Naive thymus-derived CD4-positive, alpha-beta T cell (primary cell): ENCODE data around the gene DTD1. TPM values are rescaled to one million over a fixed set of nuclear protein-coding genes. Genes with fewer than 3 reads are reported as not detected.

Experiments
- ATAC-seq: fragments of 150-1000 bp; cut with Tn5 transposase; 2 replicates; pipeline ENCODE4 v1.10.0; 2021; ENCODE audit warnings: mild to moderate bottlenecking, moderate library complexity
- CTCF ChIA-PET: fragments of 350-600 bp; sonication (Branson Sonifier 250); formaldehyde crosslinking; loops from one replicate; lab custom pipeline; 2021; ENCODE audit warnings: antibody characterized with exemption; lab: Charles Lee
- POLR2A ChIA-PET: fragments of 350-600 bp; sonication (Branson Sonifier 250); formaldehyde crosslinking; loops from one replicate; lab custom pipeline; 2021; ENCODE audit warnings: antibody characterized with exemption, inconsistent platforms; lab: Charles Lee
- DNase-seq, 9 donors: peaks; one replicate each; pipeline versions ENCODE4 v3.0.0 to v3.0.0-alpha.2; 2020 to 2022; ENCODE audit warnings: mixed read lengths in 1 of 9
- H3K27ac ChIP-seq: one replicate; pipeline ENCODE4 v1.7.0; 2013; ENCODE audit warnings: mild to moderate bottlenecking, low read depth, low read length, moderate library complexity
- H3K27me3 ChIP-seq, 2 donors: one replicate each; pipeline ENCODE4 v1.7.0; 2013; ENCODE audit warnings: low read length in 2 of 2, mild to moderate bottlenecking in 2 of 2, moderate library complexity in 2 of 2; ENCODE audit not compliant: control insufficient read depth in 2 of 2, insufficient read depth in 2 of 2
- H3K36me3 ChIP-seq, 3 experiments: 1 replicate in 2 of 3; 2 replicates in 1 of 3; pipeline ENCODE4 v1.7.0; 2013; ENCODE audit warnings: low read length in 3 of 3, mild to moderate bottlenecking in 3 of 3, moderate library complexity in 1 of 3; ENCODE audit not compliant: insufficient read depth in 3 of 3, control insufficient read depth in 2 of 3
- H3K4me1 ChIP-seq, 2 donors: one replicate each; pipeline ENCODE4 v1.7.0; 2013; ENCODE audit warnings: low read length in 2 of 2, mild to moderate bottlenecking in 2 of 2, moderate library complexity in 1 of 2; ENCODE audit not compliant: control insufficient read depth in 2 of 2, insufficient read depth in 2 of 2
- H3K4me3 ChIP-seq: 2 replicates; pipeline ENCODE4 v1.7.0; 2013; ENCODE audit warnings: mild to moderate bottlenecking, low read length
- H3K9me3 ChIP-seq, 3 experiments: 1 replicate in 2 of 3; 2 replicates in 1 of 3; pipeline ENCODE4 v1.7.0; 2013; ENCODE audit warnings: low read length in 3 of 3; ENCODE audit not compliant: control insufficient read depth in 2 of 3
- H3K27ac Mint-ChIP-seq, 9 donors: one replicate each; pipeline ENCODE4 v1.8.0; 2020 to 2022; ENCODE audit warnings: mixed read lengths in 9 of 9, mild to moderate bottlenecking in 8 of 9, moderate library complexity in 5 of 9, inconsistent platforms in 2 of 9
- H3K27me3 Mint-ChIP-seq, 5 donors: one replicate each; pipeline ENCODE4 v1.8.0; 2021 to 2022; ENCODE audit warnings: mixed read lengths in 5 of 5, mild to moderate bottlenecking in 1 of 5
- H3K36me3 Mint-ChIP-seq, 5 donors: one replicate each; pipeline ENCODE4 v1.8.0; 2020 to 2022; ENCODE audit warnings: mixed read lengths in 5 of 5, mild to moderate bottlenecking in 3 of 5, inconsistent platforms in 1 of 5
- H3K4me1 Mint-ChIP-seq, 7 donors: one replicate each; pipeline ENCODE4 v1.8.0; 2020 to 2022; ENCODE audit warnings: mixed read lengths in 7 of 7, mild to moderate bottlenecking in 3 of 7, inconsistent platforms in 1 of 7
- H3K4me3 Mint-ChIP-seq, 10 donors: one replicate each; pipeline ENCODE4 v1.8.0; 2020 to 2022; ENCODE audit warnings: mild to moderate bottlenecking in 10 of 10, mixed read lengths in 10 of 10, moderate library complexity in 6 of 10, inconsistent platforms in 2 of 10
- H3K9me3 Mint-ChIP-seq, 11 donors: one replicate each; pipeline ENCODE4 v1.8.0; 2020 to 2022; ENCODE audit warnings: mixed read lengths in 11 of 11, mild to moderate bottlenecking in 4 of 11, inconsistent platforms in 1 of 11, moderate library complexity in 1 of 11
- intact Hi-C, 2 donors: fragments of 100-400 bp; cut with micrococcal nuclease; formaldehyde crosslinking; loops; one replicate each; pipeline ENCODE4 v1.15.1; 2023
- polyA plus RNA-seq, 2 donors: library from polyadenylated mRNA; unstranded; fragments of 300-500 nt; fragmentation: Illumina TruSeq; gene quantifications; one replicate each; pipeline ENCODE4 v1.2.3, GENCODE V29; 2021
- total RNA-seq, 6 experiments: library from RNA in 5 of 6; stranded (reverse) in 5 of 6; gene quantifications; 1 replicate in 5 of 6; 2 replicates in 1 of 6; pipeline ENCODE4 v1.2.3 and lab custom pipeline; 2021 to 2026

DTD1 gene
- total and polyA plus RNA-seq, 7 experiments from 2014 or later, result 12.7 to 42.5 (median 16.6) TPM

GRCh38 chr20:18634501-18634900, 46.6 kb downstream of the DTD1 start:
- CTCF ChIA-PET, result interaction anchor here (1.5 kb wide), 1 partner anchor 17 kb away, joined by 3 read pairs; no protein-coding TSS in a partner anchor
- Mint-ChIP-seq H3K36me3 (peaks cover 2 to 55% (median 27%) of the 10 kb centered on the region in 5 donors), H3K4me1 (peaks cover 0 to 6% (median 0%) of the 10 kb centered on the region in 7 donors), H3K4me3 (no peak overlapping the region), H3K27me3 (no peaks in the 10 kb centered on the region), H3K9me3 (no peaks in the 10 kb centered on the region), H3K27ac (no peak overlapping the region)
- POLR2A ChIA-PET, result interaction anchor here (0.6 kb wide), 1 partner anchor 195 kb away, joined by 3 read pairs; no protein-coding TSS in a partner anchor
- H3K4me1 ChIP-seq, result no peaks in the 10 kb centered on the region
- ATAC-seq, result no peak
- intact Hi-C loops, result loop anchor here (5.0 kb wide), 3 partner anchors 222 to 1028 kb away; no protein-coding TSS in a partner anchor
- peaks cover 0 to 17% (median 0%) of the 10 kb centered on the region in 3 experiments for H3K36me3 ChIP-seq
- no peak for DNase-seq
- no peaks in the 10 kb centered on the region for H3K9me3 ChIP-seq
- H3K27ac ChIP-seq, result no peak overlapping the region
- H3K4me3 ChIP-seq, result no peak overlapping the region
- no peaks in the 10 kb centered on the region for H3K27me3 ChIP-seq

- H3K36me3 ChIP-seq, result peaks cover 0 to 17% (median 0%) of the 10 kb centered on the region in 3 experiments
- H3K4me1 ChIP-seq, result no peaks in the 10 kb centered on the region
- DNase-seq (no peak), ATAC-seq (no peak)
- POLR2A ChIA-PET, result no interaction called here
- Mint-ChIP-seq H3K36me3 (peaks cover 2 to 51% (median 22%) of the 10 kb centered on the region in 5 donors), H3K4me3 (no peak overlapping the region), H3K27me3 (no peaks in the 10 kb centered on the region), H3K9me3 (no peaks in the 10 kb centered on the region), H3K4me1 (peaks cover 0 to 6% (median 0%) of the 10 kb centered on the region in 7 donors), H3K27ac (no peak overlapping the region)
- no peaks in the 10 kb centered on the region for H3K9me3 ChIP-seq
- CTCF ChIA-PET, result no interaction called here
- intact Hi-C loops, result no loop called here
- H3K4me3 ChIP-seq, result no peak overlapping the region
- no peaks in the 10 kb centered on the region for H3K27me3 ChIP-seq
- H3K27ac ChIP-seq, result no peak overlapping the region
Observed at GRCh38 chr20:18635380-18635779, 47.5 kb downstream of the DTD1 start.

DNA sequence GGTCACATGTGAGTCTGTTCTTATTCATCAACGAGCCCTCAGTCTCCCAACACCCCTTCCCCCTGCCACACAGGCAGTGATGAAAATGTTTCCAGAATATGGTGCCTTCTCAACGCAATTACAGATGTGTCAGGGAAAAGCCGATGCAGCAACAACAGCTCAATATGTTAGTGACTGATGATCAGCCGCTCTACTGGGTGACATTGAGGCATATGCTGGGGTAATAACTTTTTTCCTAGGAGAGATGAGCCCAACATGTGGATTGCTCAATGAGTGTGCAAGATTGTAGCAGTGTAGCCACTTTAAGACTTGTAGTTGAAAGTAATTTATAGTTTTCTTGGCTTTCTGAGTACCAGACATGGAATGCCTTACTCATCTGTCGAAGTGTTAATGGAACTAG, 49.4 kb downstream of the DTD1 start:
- Mint-ChIP-seq H3K36me3 (peaks cover 4 to 54% (median 18%) of the 10 kb centered on the region in 5 donors), H3K4me1 (peaks cover 0 to 6% (median 0%) of the 10 kb centered on the region in 7 donors), H3K9me3 (no peaks in the 10 kb centered on the region), H3K27ac (no peak overlapping the region), H3K27me3 (no peaks in the 10 kb centered on the region), H3K4me3 (no peak overlapping the region)
- CTCF ChIA-PET, result no interaction called here
- peaks cover 0 to 13% (median 0%) of the 10 kb centered on the region in 3 experiments for H3K36me3 ChIP-seq
- POLR2A ChIA-PET, result no interaction called here
- H3K9me3 ChIP-seq, result no peaks in the 10 kb centered on the region
- no peak overlapping the region for H3K4me3 ChIP-seq
- H3K27ac ChIP-seq, result no peak overlapping the region
- intact Hi-C loops, result no loop called here
- no peak for DNase-seq
- no peak for ATAC-seq
- H3K27me3 ChIP-seq, result no peaks in the 10 kb centered on the region
- no peaks in the 10 kb centered on the region for H3K4me1 ChIP-seq

DNA sequence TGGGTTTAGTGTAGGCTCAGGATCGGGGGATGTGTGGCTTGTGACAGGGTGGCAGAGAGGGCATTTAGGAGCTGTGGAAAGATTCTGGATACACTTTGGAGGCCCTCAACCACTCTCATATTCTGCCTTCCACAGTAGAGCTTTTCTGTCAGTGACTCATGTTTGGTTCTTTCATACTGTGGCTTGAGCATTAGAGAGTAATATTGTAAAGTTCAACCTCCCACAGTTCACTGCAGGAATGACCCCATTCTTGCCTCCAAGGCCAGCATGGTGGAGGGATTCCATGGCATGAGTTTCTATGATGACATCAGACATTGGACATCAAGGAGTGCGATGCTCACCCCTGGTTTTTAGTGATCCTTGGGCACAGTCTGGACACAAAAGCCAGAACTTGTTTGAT, 50.9 kb downstream of the DTD1 start:
- intact Hi-C loops, result no loop called here
- peaks cover 4 to 56% (median 24%) of the 10 kb centered on the region in 5 donors for H3K36me3 Mint-ChIP-seq
- Histone ChIP-seq H3K27ac (no peak overlapping the region), H3K4me3 (no peak overlapping the region), H3K4me1 (no peaks in the 10 kb centered on the region), H3K9me3 (no peaks in the 10 kb centered on the region), H3K36me3 (peaks cover 0 to 11% (median 0%) of the 10 kb centered on the region in 3 experiments), H3K27me3 (no peaks in the 10 kb centered on the region)
- no peak overlapping the region for H3K4me3 Mint-ChIP-seq
- peaks cover 0 to 8% (median 0%) of the 10 kb centered on the region in 7 donors for H3K4me1 Mint-ChIP-seq
- H3K9me3 Mint-ChIP-seq, result no peaks in the 10 kb centered on the region
- ChIA-PET CTCF (no interaction called here), POLR2A (no interaction called here)
- DNase-seq (no peak), ATAC-seq (no peak)
- H3K27me3 Mint-ChIP-seq, result no peaks in the 10 kb centered on the region
- peak overlapping the region in 1 of 9 donors; percentile 24 for H3K27ac Mint-ChIP-seq

GRCh38 chr20:18639501-18639979, 51.7 kb downstream of the DTD1 start:
- Histone ChIP-seq H3K27ac (no peak overlapping the region), H3K4me1 (no peaks in the 10 kb centered on the region), H3K27me3 (no peaks in the 10 kb centered on the region), H3K36me3 (peaks cover 0 to 3% (median 0%) of the 10 kb centered on the region in 3 experiments), H3K4me3 (no peak overlapping the region), H3K9me3 (no peaks in the 10 kb centered on the region)
- Mint-ChIP-seq H3K4me1 (peaks cover 0 to 8% (median 0%) of the 10 kb centered on the region in 7 donors), H3K4me3 (no peak overlapping the region), H3K27ac (no peak overlapping the region), H3K36me3 (peaks cover 4 to 56% (median 25%) of the 10 kb centered on the region in 5 donors), H3K27me3 (no peaks in the 10 kb centered on the region), H3K9me3 (no peaks in the 10 kb centered on the region)
- CTCF ChIA-PET, result no interaction called here
- ATAC-seq (no peak), DNase-seq (no peak)
- POLR2A ChIA-PET, result no interaction called here
- intact Hi-C loops, result no loop called here

- no peak overlapping the region for H3K4me3 ChIP-seq
- intact Hi-C loops, result no loop called here
- POLR2A ChIA-PET, result no interaction called here
- DNase-seq (no peak), ATAC-seq (no peak)
- CTCF ChIA-PET, result interaction anchor here (0.5 kb wide), 1 partner anchor 58 kb away, joined by 4 read pairs; no protein-coding TSS in a partner anchor
- no peak overlapping the region for H3K27ac Mint-ChIP-seq
- H3K27me3 ChIP-seq, result no peaks in the 10 kb centered on the region
- no peaks in the 10 kb centered on the region for H3K9me3 ChIP-seq
- H3K4me1 Mint-ChIP-seq, result peaks cover 0 to 8% (median 5%) of the 10 kb centered on the region in 7 donors
- no peaks in the 10 kb centered on the region for H3K4me1 ChIP-seq
- no peaks in the 10 kb centered on the region for H3K36me3 ChIP-seq
- no peak overlapping the region for H3K4me3 Mint-ChIP-seq
- H3K36me3 Mint-ChIP-seq, result peaks cover 0 to 51% (median 12%) of the 10 kb centered on the region in 5 donors
- H3K27ac ChIP-seq, result no peak overlapping the region
- H3K9me3 Mint-ChIP-seq, result no peaks in the 10 kb centered on the region
- no peaks in the 10 kb centered on the region for H3K27me3 Mint-ChIP-seq
Observed at GRCh38 chr20:18645196-18645745, 57.4 kb downstream of the DTD1 start.

DNA sequence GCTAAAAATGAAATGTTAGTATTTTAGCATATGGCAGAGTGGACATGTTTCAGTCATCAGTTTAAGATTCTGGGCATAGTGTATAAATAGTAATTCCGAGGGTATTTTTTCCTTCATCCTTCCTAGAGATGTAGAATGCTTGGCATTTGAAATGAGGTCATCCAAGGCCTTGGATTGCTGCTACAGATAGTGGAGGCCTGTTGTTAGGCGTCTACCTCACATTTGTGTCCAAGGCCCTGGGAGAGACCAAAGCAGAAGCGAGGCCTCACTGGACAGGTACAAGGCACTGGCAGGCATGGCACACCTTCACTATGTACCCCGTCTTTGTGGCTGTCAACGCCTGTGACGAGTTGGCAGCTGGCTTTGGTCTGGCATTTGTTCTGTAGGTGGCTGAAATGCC, 58.0 kb downstream of the DTD1 start:
- no peak overlapping the region for H3K4me3 Mint-ChIP-seq
- H3K4me1 Mint-ChIP-seq, result peaks cover 0 to 14% (median 3%) of the 10 kb centered on the region in 7 donors
- DNase-seq, result no peak
- no peak overlapping the region for H3K27ac Mint-ChIP-seq
- no peaks in the 10 kb centered on the region for H3K36me3 ChIP-seq
- CTCF ChIA-PET, result no interaction called here
- POLR2A ChIA-PET, result no interaction called here
- intact Hi-C loops, result no loop called here
- no peaks in the 10 kb centered on the region for H3K27me3 Mint-ChIP-seq
- ATAC-seq, result no peak
- H3K27ac ChIP-seq, result no peak overlapping the region
- H3K27me3 ChIP-seq, result no peaks in the 10 kb centered on the region
- no peaks in the 10 kb centered on the region for H3K9me3 Mint-ChIP-seq
- H3K4me1 ChIP-seq, result no peaks in the 10 kb centered on the region
- no peak overlapping the region for H3K4me3 ChIP-seq
- H3K9me3 ChIP-seq, result no peaks in the 10 kb centered on the region
- H3K36me3 Mint-ChIP-seq, result peaks cover 0 to 54% (median 18%) of the 10 kb centered on the region in 5 donors
